Activated naive CD8-positive, alpha-beta T cell treated with anti-CD3 and anti-CD28 coated beads, Interleukin-2, amount 50 U/mL, for 16 hours (primary cell): ENCODE data around the gene HIP1R.

Source experiments
- DNase-seq: peaks from one replicate; pipeline ENCODE4 v3.0.0-alpha.2; 2020; ENCODE audit warnings: low read depth, low spot score

Gene HIP1R

DNA sequence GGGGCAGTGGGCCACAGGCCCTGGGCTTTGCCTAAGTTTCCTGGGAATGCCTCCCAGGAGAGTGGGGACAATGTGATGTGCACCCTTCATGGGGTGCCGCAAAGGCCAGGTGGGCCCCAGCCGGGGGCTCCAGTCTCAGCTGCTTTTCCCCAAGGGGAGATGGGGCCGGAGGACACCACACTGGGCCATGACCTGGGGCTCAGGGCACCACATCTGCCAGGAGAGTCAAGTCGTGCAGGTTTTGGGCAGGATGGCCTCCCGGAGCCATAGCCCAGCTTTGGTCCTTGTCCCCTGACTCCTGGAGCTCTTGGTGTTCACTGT lies 12.2 kb downstream of the HIP1R start:
- no peak for DNase-seq

DNA sequence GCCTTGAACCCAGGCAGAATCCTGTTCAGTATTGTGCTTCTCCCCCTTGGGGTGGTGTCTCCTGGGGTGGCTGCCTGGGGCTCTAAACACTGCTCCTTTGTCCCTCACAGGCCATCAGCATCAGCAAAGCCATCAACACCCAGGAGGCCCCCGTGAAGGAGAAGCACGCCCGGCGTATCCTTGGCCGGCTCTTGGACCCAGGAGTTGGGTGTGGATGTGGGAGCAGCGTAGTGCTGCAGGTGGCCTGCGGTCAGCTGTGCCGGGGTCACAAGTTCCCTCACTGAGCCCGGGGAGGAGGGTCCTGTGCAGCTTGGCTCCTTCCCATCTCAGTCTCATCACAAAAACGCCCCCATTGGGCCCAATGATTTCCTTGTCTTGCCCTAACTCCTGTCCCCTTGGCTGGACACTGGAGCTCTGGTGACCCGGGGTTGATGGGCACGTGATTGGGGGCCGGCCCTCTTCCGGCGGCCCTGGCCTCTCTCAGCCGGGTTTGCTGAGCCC lies 12.7 kb downstream of the HIP1R start:
- DNase-seq = no peak

DNA sequence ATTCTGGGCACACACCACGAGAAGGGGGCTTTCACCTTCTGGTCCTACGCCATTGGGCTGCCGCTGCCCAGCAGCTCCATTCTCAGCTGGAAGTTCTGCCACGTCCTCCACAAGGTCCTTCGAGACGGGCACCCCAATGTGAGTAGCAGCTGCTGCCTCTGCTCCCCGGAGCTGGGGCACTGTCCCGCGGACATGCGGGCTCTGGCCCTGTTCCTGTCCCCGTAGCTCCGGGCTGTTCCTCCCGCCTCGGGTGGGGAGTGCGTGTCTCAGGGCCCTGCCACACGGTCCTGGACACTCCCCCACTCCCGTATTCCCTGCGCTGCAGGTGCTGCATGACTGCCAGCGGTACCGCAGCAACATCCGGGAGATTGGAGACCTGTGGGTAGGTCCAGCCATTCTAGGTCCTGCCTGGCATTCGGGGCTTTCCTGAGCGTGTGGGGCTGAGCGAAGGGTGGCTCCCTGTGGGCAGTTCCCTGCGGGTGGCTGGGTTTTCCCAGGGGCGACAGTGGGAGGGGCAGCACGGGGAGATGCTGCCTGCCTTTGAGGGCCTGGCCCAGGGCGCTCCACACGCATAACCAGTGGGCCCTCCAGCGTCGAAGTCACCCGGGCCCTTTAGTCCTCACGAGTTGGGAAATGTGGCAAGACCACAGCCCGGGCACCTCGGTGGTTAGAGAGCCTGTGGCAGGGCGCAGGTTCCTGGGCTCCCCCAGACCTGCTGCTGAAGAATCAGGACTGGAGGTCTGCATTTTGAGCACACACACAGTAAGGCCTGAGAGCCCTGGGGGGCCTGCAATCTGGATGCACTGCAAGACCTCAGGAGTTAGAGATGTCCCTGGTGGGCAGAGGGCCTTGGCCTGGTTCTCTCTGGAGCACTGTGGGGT lies 13.5 kb downstream of the HIP1R start:
- no peak for DNase-seq

DNA sequence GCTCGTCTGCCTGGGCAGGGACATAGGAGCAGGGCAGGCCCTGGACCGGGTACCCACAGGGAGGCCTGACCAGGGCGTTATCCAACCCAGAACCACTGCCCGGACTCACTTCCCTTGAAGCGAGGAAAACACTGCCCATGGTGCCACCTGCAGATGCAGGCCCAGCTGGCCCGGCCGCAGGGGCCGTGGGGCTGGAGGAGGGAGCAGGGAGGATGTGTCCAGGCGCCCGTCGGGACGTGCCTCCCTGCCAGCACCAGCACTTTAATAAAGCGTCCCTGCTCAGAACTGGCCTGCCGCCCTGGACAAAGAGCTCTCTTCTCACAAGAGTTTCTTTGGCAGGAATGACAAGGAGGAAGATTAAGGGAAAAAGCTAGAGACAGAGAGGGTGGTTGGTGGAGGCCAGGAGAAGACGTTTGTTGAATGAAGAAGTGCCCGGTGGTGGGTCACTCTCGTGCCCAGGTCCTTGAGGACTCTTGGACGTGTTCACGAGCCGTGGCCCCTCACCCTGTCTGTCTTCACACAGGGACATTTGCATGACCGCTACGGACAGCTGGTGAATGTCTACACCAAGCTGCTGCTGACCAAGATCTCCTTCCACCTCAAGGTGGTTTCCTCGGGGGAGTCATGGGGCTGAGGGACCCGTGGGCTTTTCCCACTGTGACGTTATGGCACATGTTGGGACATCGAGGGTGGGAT lies 14.2 kb downstream of the HIP1R start:
- no peak for DNase-seq

DNA sequence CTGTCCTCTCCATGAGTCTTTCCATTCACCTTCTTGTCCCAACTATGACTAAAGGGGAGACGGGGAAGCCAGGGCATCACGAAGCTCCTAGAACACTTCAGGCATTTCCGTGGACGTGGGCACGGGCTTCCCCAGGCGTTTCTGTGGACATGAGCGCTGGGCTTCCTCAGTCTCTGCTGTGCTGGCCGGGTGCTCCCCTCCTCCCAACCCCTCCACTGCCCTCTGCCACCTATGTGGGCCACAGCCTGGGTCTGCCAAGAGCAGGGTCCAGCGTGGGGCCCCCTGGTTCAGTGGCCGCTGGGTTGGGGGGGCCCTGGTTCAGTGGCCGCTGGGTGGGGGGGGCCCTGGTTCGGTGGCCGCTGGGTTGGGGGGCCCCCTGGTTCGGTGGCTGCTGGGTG lies 14.8 kb downstream of the HIP1R start:
- no peak for DNase-seq

- no peak for DNase-seq
Measured at GRCh38 chr12:122850695-122851350, 15.6 kb downstream of the HIP1R start.

GRCh38 chr12:122851820-122852219 lies 16.6 kb downstream of the HIP1R start:
- no peak for DNase-seq

DNA sequence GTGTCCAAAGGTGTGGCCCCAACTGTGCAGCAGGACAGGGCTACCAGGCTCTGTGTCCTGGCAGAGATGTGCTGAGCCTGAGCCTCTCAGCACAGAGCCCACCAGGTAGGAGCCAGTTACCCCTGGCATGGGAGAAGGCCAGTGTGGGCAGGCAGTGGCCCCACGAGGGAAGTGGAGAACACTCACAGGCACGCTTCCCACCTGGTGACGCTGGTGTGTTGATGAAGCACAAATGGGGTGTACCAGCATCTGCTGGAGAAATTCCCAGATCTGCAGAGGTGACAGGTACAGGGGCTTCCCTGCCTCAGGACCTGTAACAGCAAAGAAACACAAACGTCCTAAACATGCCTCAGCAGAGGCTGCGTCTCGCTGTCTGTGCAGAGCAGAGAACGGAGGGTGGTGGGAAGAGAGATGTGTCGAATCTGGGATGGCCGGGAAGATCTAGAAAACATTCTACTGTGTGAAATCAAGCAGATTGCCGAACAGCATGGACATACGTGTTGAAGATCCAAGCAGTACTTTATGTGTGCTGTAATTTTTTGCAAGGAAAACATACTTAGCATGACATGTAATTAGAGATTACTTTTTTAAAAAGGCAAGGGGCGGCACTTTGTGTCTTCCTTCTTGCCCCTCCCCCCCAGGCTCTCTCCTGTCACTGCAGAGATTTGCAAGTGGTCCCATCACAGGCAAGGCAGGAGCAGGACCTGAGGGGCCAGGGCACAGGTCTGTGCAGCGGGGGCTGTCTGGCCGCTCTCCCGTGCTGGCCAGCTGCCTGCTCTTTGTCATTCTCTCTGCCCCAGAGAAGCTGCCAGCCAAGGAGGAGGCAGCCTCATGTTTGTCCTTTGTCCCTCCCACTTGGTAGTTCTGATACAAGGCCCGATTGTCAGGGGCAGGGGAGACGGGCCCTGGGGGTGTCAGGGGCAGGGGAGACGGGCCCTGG lies 17.3 kb downstream of the HIP1R start:
- DNase-seq = no peak

GRCh38 chr12:122853582-122854245 lies 18.5 kb downstream of the HIP1R start:
- no peak for DNase-seq

DNA sequence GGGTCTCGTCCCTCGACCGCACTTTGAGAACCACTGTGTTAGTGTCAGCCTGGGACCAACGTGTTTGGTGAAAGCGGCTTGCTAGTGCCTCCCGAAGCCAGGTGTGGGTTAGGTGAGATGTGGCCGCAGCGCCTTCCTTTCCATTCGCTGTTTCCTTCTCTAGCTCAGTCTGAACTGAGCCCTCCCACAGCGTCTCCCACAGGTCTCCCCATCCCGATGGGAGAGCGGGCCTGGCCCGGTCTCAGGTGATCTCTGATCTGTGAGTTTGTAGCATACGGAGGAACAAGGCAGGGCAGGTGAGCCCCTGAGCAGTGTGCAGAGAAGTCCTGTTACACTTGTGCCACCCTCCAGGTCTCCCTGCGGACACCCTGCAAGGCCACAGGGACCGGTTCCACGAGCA lies 19.3 kb downstream of the HIP1R start:
- no peak for DNase-seq

GRCh38 chr12:122855071-122855829 lies 20.0 kb downstream of the HIP1R start:
- DNase-seq = no peak

GRCh38 chr12:122855928-122856831 lies 20.9 kb downstream of the HIP1R start:
- no peak for DNase-seq

DNA sequence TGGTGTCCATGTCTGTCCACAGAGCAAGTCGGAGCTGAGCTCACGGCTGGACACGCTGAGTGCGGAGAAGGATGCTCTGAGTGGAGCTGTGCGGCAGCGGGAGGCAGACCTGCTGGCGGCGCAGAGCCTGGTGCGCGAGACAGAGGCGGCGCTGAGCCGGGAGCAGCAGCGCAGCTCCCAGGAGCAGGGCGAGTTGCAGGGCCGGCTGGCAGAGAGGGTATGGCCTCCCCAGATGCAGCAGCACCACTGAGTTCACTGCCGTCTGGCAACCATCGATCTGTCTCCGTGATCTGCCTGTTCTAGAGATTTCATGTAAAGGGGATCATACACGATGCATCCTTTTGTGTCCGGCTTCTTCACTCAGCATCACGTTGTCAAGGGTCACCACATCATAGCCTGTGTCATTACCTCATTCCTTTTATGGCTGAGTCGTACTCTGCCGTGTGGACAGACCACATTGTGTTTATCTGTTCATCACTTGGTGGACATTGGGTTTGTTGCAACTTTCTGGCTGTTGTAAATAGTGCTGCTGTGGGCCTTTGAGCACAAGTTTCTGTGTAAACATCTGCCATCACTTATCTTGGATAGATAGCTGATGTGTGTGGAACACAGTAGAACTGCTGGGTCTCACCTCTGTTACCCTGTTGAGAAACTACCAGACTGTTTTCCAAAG lies 21.9 kb downstream of the HIP1R start:
- DNase-seq = no peak

- no peak for DNase-seq
Measured at GRCh38 chr12:122858171-122858570, 22.9 kb downstream of the HIP1R start.

DNA sequence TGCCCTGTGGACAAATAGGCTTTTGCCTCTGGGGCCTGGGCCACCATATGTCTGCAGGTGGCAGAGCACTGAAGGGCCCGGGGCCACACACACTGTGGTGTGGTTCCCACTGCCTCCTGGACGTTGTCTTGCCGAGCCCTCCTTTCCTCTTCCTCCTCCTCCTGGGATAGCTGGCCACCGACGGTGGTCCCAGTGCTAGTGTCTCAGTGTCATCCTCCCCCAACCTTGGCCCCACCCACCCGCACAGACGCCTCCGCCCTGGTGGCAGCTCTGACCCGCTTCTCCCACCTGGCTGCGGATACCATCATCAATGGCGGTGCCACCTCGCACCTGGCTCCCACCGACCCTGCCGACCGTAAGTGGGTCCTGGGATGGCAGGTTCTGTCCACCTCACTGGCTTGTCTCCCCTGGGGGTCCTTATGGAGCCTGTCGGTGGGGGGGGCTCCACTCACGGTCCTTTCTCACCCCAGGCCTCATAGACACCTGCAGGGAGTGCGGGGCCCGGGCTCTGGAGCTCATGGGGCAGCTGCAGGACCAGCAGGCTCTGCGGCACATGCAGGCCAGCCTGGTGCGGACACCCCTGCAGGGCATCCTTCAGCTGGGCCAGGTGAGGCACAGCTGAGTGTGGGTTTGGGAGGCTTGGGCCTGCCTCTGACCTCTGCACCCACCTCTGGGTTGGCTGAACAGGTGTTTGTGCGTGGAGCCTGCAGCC lies 23.5 kb downstream of the HIP1R start:
- no peak for DNase-seq

- DNase-seq = no peak
Measured at GRCh38 chr12:122859303-122860039, 24.2 kb downstream of the HIP1R start.
